ENCODE data around the gene MRPL16.
A peak's percentile ranks its signal among the peaks of the same experiment; 100 is the strongest.
"Not testable (repeated sequence)": the region's sequence is repeated elsewhere in the genome, so short reads cannot be mapped to it uniquely, and the experiment has no call there.

MRPL16 gene

DNA sequence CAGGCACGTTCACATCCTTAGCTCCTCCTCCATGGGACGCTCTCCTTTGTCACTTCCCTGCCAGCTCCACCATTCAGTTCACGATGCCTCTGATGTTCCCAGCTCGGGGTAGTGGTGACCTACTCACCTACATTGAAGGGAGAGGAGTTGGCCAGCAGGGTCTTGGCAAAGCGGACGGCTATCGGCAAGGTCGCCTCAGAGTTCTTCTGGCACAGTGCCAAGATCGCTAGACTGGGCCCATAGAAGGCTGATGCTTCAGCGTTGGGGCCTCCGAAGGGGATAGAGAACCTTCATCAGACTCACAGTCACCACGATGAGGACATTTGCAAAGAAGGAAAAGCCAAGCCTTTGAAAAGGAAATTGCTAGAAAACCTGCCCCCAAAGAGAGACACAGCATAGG is 31.7 kb upstream of the MRPL16 start:
- Histone ChIP-seq H3K4me3 (ENCODE audit: low read depth in 1 of 2, low read length in 2 of 2) (no peak overlapping the region), H3K27me3 (ENCODE audit: low read depth, low read length) (no peaks in the 10 kb centered on the region), H3K27ac (ENCODE audit: low read length) (no peak overlapping the region), H3K4me1 (ENCODE audit: control insufficient read depth in 1 of 2, insufficient read depth in 2 of 2, low read length in 2 of 2) (no peaks in the 10 kb centered on the region), H3K36me3 (ENCODE audit: control insufficient read depth in 1 of 2, insufficient read depth in 2 of 2, low read length in 2 of 2) (no peaks in the 10 kb centered on the region), H3K9me3 (ENCODE audit: control insufficient read depth in 1 of 2, low read length in 2 of 2) (no peaks in the 10 kb centered on the region)

DNA sequence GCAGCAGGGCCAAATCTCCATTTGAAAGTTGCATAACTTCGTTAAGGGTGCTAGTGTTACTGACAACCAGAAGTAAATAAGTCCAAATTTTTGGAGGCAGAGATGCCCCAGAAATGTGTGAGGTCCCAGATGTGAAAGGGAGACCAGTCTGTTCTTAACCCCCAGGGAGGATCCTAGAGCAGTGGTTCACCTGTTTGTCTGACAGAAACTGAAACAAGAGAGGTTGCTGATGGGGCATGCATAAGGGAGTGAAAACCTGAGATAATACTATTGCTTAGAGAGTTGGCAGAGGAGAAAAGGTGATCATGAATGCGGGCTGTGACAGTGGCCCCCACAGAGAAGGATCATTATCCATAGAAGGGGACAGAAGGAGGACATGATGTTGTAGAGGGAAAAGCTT is 30.9 kb upstream of the MRPL16 start:
- Histone ChIP-seq H3K36me3 (ENCODE audit: control insufficient read depth in 1 of 2, insufficient read depth in 2 of 2, low read length in 2 of 2) (no peaks in the 10 kb centered on the region), H3K9me3 (ENCODE audit: control insufficient read depth in 1 of 2, low read length in 2 of 2) (no peaks in the 10 kb centered on the region), H3K4me1 (ENCODE audit: control insufficient read depth in 1 of 2, insufficient read depth in 2 of 2, low read length in 2 of 2) (no peaks in the 10 kb centered on the region), H3K27me3 (ENCODE audit: low read depth, low read length) (no peaks in the 10 kb centered on the region), H3K27ac (ENCODE audit: low read length) (no peak overlapping the region), H3K4me3 (ENCODE audit: low read depth in 1 of 2, low read length in 2 of 2) (no peak overlapping the region)

DNA sequence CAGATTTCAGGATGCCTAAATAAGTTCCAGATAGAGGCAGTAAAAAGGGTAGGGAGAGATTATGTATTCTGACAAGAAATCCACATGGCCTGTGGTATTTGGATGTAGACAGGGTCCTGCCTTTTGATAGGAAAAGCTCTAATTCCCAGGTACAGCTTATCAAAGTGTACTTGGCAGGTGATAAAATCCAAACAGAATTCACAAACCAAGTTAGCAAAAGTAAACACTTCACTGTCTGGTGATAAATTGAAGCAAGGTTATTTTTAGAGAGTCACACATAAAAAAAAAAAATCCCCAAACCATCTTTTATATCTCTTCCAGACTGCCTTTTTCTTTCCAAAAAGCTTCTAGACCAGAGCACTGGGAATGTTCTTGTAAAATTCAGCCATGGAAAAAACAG is 29.0 kb upstream of the MRPL16 start:
- Histone ChIP-seq H3K27ac (ENCODE audit: low read length) (no peak overlapping the region), H3K9me3 (ENCODE audit: control insufficient read depth in 1 of 2, low read length in 2 of 2) (no peaks in the 10 kb centered on the region)

GRCh38 chr11:59833602-59834001 is 23.0 kb upstream of the MRPL16 start:
- Histone ChIP-seq H3K27ac (ENCODE audit: low read length) (no peak overlapping the region), H3K27me3 (ENCODE audit: low read depth, low read length) (no peaks in the 10 kb centered on the region), H3K4me3 (ENCODE audit: low read depth in 1 of 2, low read length in 2 of 2) (no peak overlapping the region), H3K4me1 (ENCODE audit: control insufficient read depth in 1 of 2, insufficient read depth in 2 of 2, low read length in 2 of 2) (no peaks in the 10 kb centered on the region), H3K9me3 (ENCODE audit: control insufficient read depth in 1 of 2, low read length in 2 of 2) (no peaks in the 10 kb centered on the region), H3K36me3 (ENCODE audit: control insufficient read depth in 1 of 2, insufficient read depth in 2 of 2, low read length in 2 of 2) (no peaks in the 10 kb centered on the region)

More for the DNA sequence above, 29.0 kb upstream of the MRPL16 start:
- H3K36me3 ChIP-seq (ENCODE audit: control insufficient read depth in 1 of 2, insufficient read depth in 2 of 2, low read length in 2 of 2) = no peaks in the 10 kb centered on the region
- H3K4me3 ChIP-seq (ENCODE audit: low read depth in 1 of 2, low read length in 2 of 2) = no peak overlapping the region
- H3K4me1 ChIP-seq (ENCODE audit: control insufficient read depth in 1 of 2, insufficient read depth in 2 of 2, low read length in 2 of 2) = no peaks in the 10 kb centered on the region
- H3K27me3 ChIP-seq (ENCODE audit: low read depth, low read length) = no peaks in the 10 kb centered on the region

DNA sequence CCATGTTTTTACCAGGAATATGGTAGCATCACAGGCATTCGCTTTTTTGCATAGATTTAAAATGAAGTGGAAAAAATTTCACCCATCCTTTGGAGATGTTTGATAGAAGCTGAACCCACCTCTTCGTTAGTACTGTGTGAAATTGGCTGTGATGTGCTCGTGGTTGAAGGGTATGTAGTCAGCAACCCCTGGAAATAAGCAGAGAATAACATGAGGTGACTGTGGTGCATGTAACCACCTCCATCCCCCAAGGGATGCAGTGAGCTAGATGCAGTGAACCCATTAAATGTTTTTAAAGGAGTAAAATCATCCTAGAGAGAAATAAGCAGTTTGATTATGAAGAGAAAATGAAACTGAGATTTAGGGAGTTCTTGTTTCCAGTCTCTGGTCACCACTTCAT is 18.8 kb upstream of the MRPL16 start:
- Histone ChIP-seq H3K4me3 (ENCODE audit: low read depth in 1 of 2, low read length in 2 of 2) (no peak overlapping the region), H3K36me3 (ENCODE audit: control insufficient read depth in 1 of 2, insufficient read depth in 2 of 2, low read length in 2 of 2) (no peaks in the 10 kb centered on the region), H3K9me3 (ENCODE audit: control insufficient read depth in 1 of 2, low read length in 2 of 2) (no peaks in the 10 kb centered on the region), H3K27ac (ENCODE audit: low read length) (no peak overlapping the region), H3K27me3 (ENCODE audit: low read depth, low read length) (no peaks in the 10 kb centered on the region), H3K4me1 (ENCODE audit: control insufficient read depth in 1 of 2, insufficient read depth in 2 of 2, low read length in 2 of 2) (no peaks in the 10 kb centered on the region)

DNA sequence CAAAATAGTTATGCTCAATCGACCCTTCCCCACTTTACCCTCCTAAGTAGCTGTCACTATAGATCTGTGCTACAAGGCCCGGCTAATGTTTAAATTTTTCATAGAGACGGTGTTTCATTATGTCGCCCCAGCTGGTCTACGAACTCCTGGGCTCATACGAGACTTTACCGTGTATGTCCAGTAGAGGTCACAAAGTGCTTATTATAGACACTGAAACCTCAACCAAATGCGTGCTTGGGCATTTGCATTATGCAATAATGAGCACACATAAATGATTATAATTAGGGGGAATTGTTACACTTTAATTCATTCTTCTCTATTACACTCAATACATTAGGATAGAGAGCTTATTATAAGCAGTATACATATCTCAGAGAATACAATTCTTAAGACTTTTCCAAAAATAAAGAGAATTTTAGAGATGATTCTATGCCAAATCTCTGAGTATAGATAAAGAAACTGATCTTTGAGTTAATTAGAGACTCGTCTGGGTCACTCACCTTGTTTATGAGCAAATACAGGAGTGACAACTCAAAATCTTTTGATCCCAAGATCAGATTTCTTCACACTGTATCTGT is 12.5 kb upstream of the MRPL16 start:
- Histone ChIP-seq H3K9me3 (ENCODE audit: control insufficient read depth in 1 of 2, low read length in 2 of 2) (no peaks in the 10 kb centered on the region), H3K27ac (ENCODE audit: low read length) (no peak overlapping the region), H3K36me3 (ENCODE audit: control insufficient read depth in 1 of 2, insufficient read depth in 2 of 2, low read length in 2 of 2) (no peaks in the 10 kb centered on the region), H3K27me3 (ENCODE audit: low read depth, low read length) (no peaks in the 10 kb centered on the region), H3K4me3 (ENCODE audit: low read depth in 1 of 2, low read length in 2 of 2) (peak overlapping the region in 1 of 2 donors; percentile 12), H3K4me1 (ENCODE audit: control insufficient read depth in 1 of 2, insufficient read depth in 2 of 2, low read length in 2 of 2) (peaks cover 5 to 8% of the 10 kb centered on the region in 2 donors)

DNA sequence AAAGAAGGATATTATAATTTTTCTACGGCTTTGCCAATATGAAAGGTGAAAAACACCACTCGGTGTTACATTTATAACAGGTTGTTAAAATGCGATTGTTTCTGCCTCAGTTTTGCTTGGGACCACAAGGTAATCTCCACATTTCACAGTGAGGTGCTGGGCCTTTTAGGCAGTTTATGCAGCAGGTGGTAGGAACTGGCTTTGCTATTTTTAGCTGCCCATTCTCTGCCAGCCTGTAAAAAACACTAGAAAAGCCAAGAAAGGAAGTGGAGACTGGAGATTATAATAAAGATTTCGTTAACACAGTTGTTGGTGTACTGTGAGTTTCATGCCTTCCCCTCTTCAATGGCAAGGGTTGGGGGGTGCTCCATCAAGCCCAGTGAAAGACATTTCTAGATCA is 8.0 kb upstream of the MRPL16 start:
- Histone ChIP-seq H3K36me3 (ENCODE audit: control insufficient read depth in 1 of 2, insufficient read depth in 2 of 2, low read length in 2 of 2) (no peaks in the 10 kb centered on the region), H3K27ac (ENCODE audit: low read length) (no peak overlapping the region), H3K4me1 (ENCODE audit: control insufficient read depth in 1 of 2, insufficient read depth in 2 of 2, low read length in 2 of 2) (peaks cover 5 to 8% of the 10 kb centered on the region in 2 donors), H3K27me3 (ENCODE audit: low read depth, low read length) (no peaks in the 10 kb centered on the region), H3K4me3 (ENCODE audit: low read depth in 1 of 2, low read length in 2 of 2) (no peak overlapping the region), H3K9me3 (ENCODE audit: control insufficient read depth in 1 of 2, low read length in 2 of 2) (no peaks in the 10 kb centered on the region)

- not testable (repeated sequence) for H3K27me3 ChIP-seq (ENCODE audit: low read depth, low read length); H3K4me1 ChIP-seq (ENCODE audit: control insufficient read depth in 1 of 2, insufficient read depth in 2 of 2, low read length in 2 of 2); H3K4me3 ChIP-seq (ENCODE audit: low read depth in 1 of 2, low read length in 2 of 2); H3K9me3 ChIP-seq (ENCODE audit: control insufficient read depth in 1 of 2, low read length in 2 of 2); H3K27ac ChIP-seq (ENCODE audit: low read length); H3K36me3 ChIP-seq (ENCODE audit: control insufficient read depth in 1 of 2, insufficient read depth in 2 of 2, low read length in 2 of 2)
Observed at GRCh38 chr11:59816434-59816833, 5.9 kb upstream of the MRPL16 start.

- no peaks in the 10 kb centered on the region for H3K27me3 ChIP-seq (ENCODE audit: low read depth, low read length)
- H3K27ac ChIP-seq (ENCODE audit: low read length) = no peak overlapping the region
- H3K4me1 ChIP-seq (ENCODE audit: control insufficient read depth in 1 of 2, insufficient read depth in 2 of 2, low read length in 2 of 2) = no peaks in the 10 kb centered on the region
- H3K36me3 ChIP-seq (ENCODE audit: control insufficient read depth in 1 of 2, insufficient read depth in 2 of 2, low read length in 2 of 2) = no peaks in the 10 kb centered on the region
- no peak overlapping the region for H3K4me3 ChIP-seq (ENCODE audit: low read depth in 1 of 2, low read length in 2 of 2)
- H3K9me3 ChIP-seq (ENCODE audit: control insufficient read depth in 1 of 2, low read length in 2 of 2) = no peaks in the 10 kb centered on the region
Observed at GRCh38 chr11:59815754-59816153, 5.2 kb upstream of the MRPL16 start.

- no peaks in the 10 kb centered on the region for H3K36me3 ChIP-seq (ENCODE audit: control insufficient read depth in 1 of 2, insufficient read depth in 2 of 2, low read length in 2 of 2)
- peaks cover 0 to 9% of the 10 kb centered on the region in 2 donors for H3K4me1 ChIP-seq (ENCODE audit: control insufficient read depth in 1 of 2, insufficient read depth in 2 of 2, low read length in 2 of 2)
- no peaks in the 10 kb centered on the region for H3K9me3 ChIP-seq (ENCODE audit: control insufficient read depth in 1 of 2, low read length in 2 of 2)
- H3K27me3 ChIP-seq (ENCODE audit: low read depth, low read length) = no peaks in the 10 kb centered on the region
- no peak overlapping the region for H3K4me3 ChIP-seq (ENCODE audit: low read depth in 1 of 2, low read length in 2 of 2)
- no peak overlapping the region for H3K27ac ChIP-seq (ENCODE audit: low read length)
Observed at GRCh38 chr11:59814021-59814420, 3.4 kb upstream of the MRPL16 start.

DNA sequence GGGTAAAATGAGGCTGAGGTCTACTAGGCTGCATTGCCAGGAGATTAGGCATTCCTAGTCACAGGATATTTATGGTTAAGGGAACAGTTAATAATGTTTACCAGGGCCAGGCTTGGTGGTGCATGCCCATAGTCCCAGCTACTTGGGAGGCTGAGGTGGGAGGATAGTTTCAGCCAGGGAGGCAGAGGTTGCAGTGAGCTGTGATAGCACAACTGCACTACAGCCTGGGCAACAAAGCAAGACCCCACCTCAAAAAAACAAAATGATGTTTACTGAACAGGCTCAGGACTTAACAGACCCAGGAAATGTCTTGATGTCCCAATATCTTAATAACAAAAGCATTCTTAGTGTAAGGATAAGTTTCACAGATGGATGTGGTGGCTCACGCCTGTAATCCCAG is 2.8 kb upstream of the MRPL16 start:
- Histone ChIP-seq H3K4me3 (ENCODE audit: low read depth in 1 of 2, low read length in 2 of 2) (no peak overlapping the region), H3K27me3 (ENCODE audit: low read depth, low read length) (no peaks in the 10 kb centered on the region), H3K9me3 (ENCODE audit: control insufficient read depth in 1 of 2, low read length in 2 of 2) (no peaks in the 10 kb centered on the region), H3K27ac (ENCODE audit: low read length) (no peak overlapping the region), H3K4me1 (ENCODE audit: control insufficient read depth in 1 of 2, insufficient read depth in 2 of 2, low read length in 2 of 2) (peaks cover 0 to 9% of the 10 kb centered on the region in 2 donors), H3K36me3 (ENCODE audit: control insufficient read depth in 1 of 2, insufficient read depth in 2 of 2, low read length in 2 of 2) (peaks cover 4 to 6% of the 10 kb centered on the region in 2 donors)

GRCh38 chr11:59812220-59812619 is 1.6 kb upstream of the MRPL16 start:
- no peak overlapping the region for H3K27ac ChIP-seq (ENCODE audit: low read length)
- H3K4me3 ChIP-seq (ENCODE audit: low read depth in 1 of 2, low read length in 2 of 2) = no peak overlapping the region
- H3K9me3 ChIP-seq (ENCODE audit: control insufficient read depth in 1 of 2, low read length in 2 of 2) = no peaks in the 10 kb centered on the region
- peaks cover 11 to 13% of the 10 kb centered on the region in 2 donors for H3K36me3 ChIP-seq (ENCODE audit: control insufficient read depth in 1 of 2, insufficient read depth in 2 of 2, low read length in 2 of 2)
- H3K27me3 ChIP-seq (ENCODE audit: low read depth, low read length) = no peaks in the 10 kb centered on the region
- peaks cover 0 to 9% of the 10 kb centered on the region in 2 donors for H3K4me1 ChIP-seq (ENCODE audit: control insufficient read depth in 1 of 2, insufficient read depth in 2 of 2, low read length in 2 of 2)

All from muscle layer of duodenum (tissue), 2 donors.